Psoas muscle (tissue), 8 donors: ENCODE data around the gene MESP2. TPM values are rescaled to one million over a fixed set of nuclear protein-coding genes. Genes with fewer than 3 reads are reported as not detected.
A peak's percentile ranks its signal among the peaks of the same experiment; 100 is the strongest.

ENCODE experiments used
- ATAC-seq, 4 donors: fragments of 200-7000 bp; cut with Tn5 transposase; one replicate each; pipeline ENCODE4 v1.9.1; 2020; ENCODE audit warnings: moderate library complexity in 3 of 4, mild to moderate bottlenecking in 2 of 4
- DNase-seq, 2 donors: peaks; one replicate each; pipeline ENCODE4 v3.0.0-alpha.2; 2020
- H3K27ac ChIP-seq: fragments of 200-600 bp; one replicate; pipeline ENCODE4 v1.8.0; 2022
- H3K27me3 ChIP-seq, 3 donors: fragments of 200-600 bp in 1 of 3; one replicate each; pipeline versions ENCODE4 v1.6.1 to v1.8.0; 2013 to 2022; ENCODE audit warnings: low read length in 2 of 3, mild to moderate bottlenecking in 2 of 3, moderate library complexity in 1 of 3; ENCODE audit not compliant: insufficient read depth in 3 of 3
- H3K36me3 ChIP-seq, 2 donors: fragments of 200-600 bp in 1 of 2; one replicate each; pipeline versions ENCODE4 v1.6.1 to v1.8.0; 2013 to 2022; ENCODE audit warnings: low read depth in 1 of 2, mild to moderate bottlenecking in 1 of 2, moderate library complexity in 1 of 2; ENCODE audit not compliant: insufficient read depth in 1 of 2
- H3K4me1 ChIP-seq: fragments of 200-600 bp; one replicate; pipeline ENCODE4 v1.8.0; 2022
- H3K4me3 ChIP-seq: fragments of 200-600 bp; one replicate; pipeline ENCODE4 v1.8.0; 2022; ENCODE audit warnings: mild to moderate bottlenecking
- H3K9me3 ChIP-seq: fragments of 200-600 bp; one replicate; pipeline ENCODE4 v1.8.0; 2022
- WGBS, 3 donors: extraction: QIAGEN DNeasy Blood & Tissue Kit; methylation state at CpG; one replicate each; pipeline versions ENCODE4 v1.1.6 to v1.1.7; 2013; 5-methylcytosine and 5-hydroxymethylcytosine counted together
- intact Hi-C, 2 donors: fragments of 100-400 bp; cut with DNase I; formaldehyde crosslinking; loops; one replicate each; pipeline versions ENCODE4 v1.11.0 to v1.14.2; 2022
- polyA plus RNA-seq, 3 donors: library from polyadenylated mRNA; stranded (reverse); fragments of 200-250 nt; gene quantifications; one replicate each; pipeline ENCODE4 v1.2.3, GENCODE V29; 2013
- total RNA-seq, 4 donors: library from RNA; stranded (reverse); fragmentation: NEBNext Ultra II Directional in 2 of 4; extraction: Animal tissue kit (Norgen Biotek cat#: 25700) in 2 of 4; gene quantifications; one replicate each; pipeline versions ENCODE4 v1.2.1 to v1.2.4, GENCODE V29; 2021 to 2023
- TF ChIP-seq, protein P1 (sequence below): fragments of 200-600 bp; IDR thresholded peaks from one replicate; pipeline ENCODE4 v1.8.0; 2022; ENCODE audit warnings: antibody characterized with exemption
- donor health status: healthy with polysubstance abuse.
- donor health status: DM: no; HTN: no; CAD: no; lungs with moderate emphysema.
- donor health status: Bipolar disorder and iron deficiency.
- donor health status: healthy.
- donor health status: DM: yes; HTN: yes; CAD: no.
- donor health status: DM: no; HTN: no; CAD: no.
- donor health status: DM: no; HTN: no; CAD: no.
- donor health status: DM: yes; HTN: yes; CAD: no.

Gene MESP2
- total and polyA plus RNA-seq, 7 donors = 0.17 to 0.38 (median 0.20) TPM; not detected in 4

DNA sequence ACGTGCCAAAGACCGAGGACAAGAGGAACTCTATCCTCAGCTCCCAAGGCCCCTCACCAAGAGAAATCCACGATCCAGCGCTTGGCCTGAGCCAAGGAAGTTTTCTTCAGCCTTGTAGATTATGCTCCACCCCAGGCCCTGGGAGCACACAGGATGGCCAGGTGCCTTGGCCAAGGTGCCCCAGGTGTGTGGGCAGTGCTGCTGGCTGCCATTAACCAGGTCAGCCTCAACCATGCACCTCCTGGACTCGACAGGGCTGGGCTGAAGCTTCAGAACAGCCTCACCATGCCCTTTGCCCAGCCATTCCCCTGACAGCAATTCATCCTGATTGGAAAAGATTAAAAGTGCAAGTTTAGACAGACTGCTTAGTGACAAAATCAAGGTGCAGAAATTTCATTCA lies 14.2 kb upstream of the MESP2 start:
- 76 to 84% (median 78%) methylated on average over 5 of the region's 5 CpGs for WGBS, 3 donors
- intact Hi-C loops = loop anchor here (2.0 kb wide), 1 partner anchor 113 kb away; no protein-coding TSS in a partner anchor
- Histone ChIP-seq H3K4me1 (peaks cover 16% of the 10 kb centered on the region), H3K4me3 (no peak overlapping the region), H3K36me3 (no peaks in the 10 kb centered on the region), H3K9me3 (no peaks in the 10 kb centered on the region), H3K27ac (no peak overlapping the region), H3K27me3 (no peaks in the 10 kb centered on the region)
- ATAC-seq (no peak), DNase-seq (no peak)
- TF ChIP-seq, protein P1, sequence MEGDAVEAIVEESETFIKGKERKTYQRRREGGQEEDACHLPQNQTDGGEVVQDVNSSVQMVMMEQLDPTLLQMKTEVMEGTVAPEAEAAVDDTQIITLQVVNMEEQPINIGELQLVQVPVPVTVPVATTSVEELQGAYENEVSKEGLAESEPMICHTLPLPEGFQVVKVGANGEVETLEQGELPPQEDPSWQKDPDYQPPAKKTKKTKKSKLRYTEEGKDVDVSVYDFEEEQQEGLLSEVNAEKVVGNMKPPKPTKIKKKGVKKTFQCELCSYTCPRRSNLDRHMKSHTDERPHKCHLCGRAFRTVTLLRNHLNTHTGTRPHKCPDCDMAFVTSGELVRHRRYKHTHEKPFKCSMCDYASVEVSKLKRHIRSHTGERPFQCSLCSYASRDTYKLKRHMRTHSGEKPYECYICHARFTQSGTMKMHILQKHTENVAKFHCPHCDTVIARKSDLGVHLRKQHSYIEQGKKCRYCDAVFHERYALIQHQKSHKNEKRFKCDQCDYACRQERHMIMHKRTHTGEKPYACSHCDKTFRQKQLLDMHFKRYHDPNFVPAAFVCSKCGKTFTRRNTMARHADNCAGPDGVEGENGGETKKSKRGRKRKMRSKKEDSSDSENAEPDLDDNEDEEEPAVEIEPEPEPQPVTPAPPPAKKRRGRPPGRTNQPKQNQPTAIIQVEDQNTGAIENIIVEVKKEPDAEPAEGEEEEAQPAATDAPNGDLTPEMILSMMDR = no peak

DNA sequence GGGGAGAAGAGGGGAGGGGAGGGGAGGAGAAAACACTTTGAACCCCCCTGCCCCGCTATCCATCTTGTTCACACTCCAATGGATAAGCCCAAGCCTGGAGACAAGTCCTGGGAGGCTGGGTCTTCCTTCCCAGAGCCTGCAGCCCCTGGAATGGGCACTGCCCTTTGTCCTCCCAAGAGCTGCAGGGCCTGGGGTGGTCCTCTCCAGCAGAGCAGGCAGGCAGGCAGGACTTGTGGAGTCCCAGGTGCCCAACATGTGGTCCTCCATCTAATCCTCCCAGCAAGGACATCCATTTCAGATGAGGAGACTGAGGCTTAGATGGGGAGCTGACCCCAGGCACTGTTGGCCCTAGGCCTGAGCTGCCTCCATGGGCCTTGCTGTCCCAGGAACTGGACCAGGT lies 10.4 kb upstream of the MESP2 start:
- ATAC-seq (no peak), DNase-seq (no peak)
- Histone ChIP-seq H3K27me3 (no peaks in the 10 kb centered on the region), H3K27ac (no peak overlapping the region), H3K4me3 (no peak overlapping the region), H3K4me1 (peaks cover 28% of the 10 kb centered on the region), H3K9me3 (no peaks in the 10 kb centered on the region), H3K36me3 (no peaks in the 10 kb centered on the region)
- TF ChIP-seq, protein P1 = no peak
- intact Hi-C loops = no loop called here
- WGBS, 3 donors = 83 to 95% (median 86%) methylated on average over 1 of the region's 1 CpG

DNA sequence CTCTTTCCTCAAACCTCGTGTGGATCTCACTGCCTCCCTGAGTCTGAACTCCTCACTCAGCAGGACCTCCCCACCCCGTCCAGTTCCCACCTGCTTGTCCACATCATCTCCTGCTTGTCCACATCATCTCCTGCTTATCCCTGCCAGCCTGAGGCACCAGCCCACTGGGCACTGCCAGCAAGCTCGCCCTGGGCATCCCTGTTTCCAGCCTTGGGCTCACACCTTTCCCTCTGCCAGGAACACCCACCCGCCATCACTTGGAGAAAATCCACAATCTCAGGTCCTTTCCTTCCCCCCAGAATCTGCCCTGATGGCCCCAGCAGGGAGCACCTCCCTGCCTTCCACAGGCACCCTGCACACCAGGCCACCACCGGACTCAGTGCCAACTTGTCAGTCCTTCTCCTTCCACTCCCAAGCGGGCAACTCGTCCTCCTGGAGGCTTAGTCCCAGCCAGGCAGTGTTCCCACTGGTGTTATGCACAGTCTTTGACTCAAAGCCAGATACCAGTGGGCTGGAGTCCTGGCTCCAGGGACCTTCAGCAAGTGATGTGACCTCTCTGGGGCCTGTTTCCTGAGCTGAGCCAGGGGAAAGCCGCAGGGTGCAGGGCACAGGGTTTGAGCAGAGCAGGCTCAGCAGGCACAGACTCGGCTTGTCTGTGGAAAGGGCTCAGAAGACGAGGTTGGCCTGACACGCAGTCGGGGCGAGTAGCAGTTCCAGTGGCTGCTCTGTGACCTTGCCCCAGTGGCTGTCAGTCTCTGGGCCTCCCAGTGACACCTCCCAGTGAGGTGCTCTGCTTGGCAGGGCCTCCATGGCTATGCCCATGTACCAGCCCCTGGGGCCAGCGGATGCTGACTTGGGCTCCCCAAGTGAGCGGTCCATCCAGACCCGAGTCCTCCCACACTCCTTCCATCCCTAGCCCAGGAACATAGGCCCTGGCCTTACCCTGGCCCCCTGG lies 9.5 kb upstream of the MESP2 start:
- 56 to 65% (median 59%) methylated on average over 16 of the region's 16 CpGs for WGBS, 3 donors
- no peaks in the 10 kb centered on the region for H3K36me3 ChIP-seq
- TF ChIP-seq, protein P1 = no peak
- ATAC-seq = peak; percentile 61 to 78 (median 74)
- H3K27me3 ChIP-seq = no peaks in the 10 kb centered on the region
- no peaks in the 10 kb centered on the region for H3K9me3 ChIP-seq
- no peak overlapping the region for H3K4me3 ChIP-seq
- no peak for DNase-seq
- no peak overlapping the region for H3K27ac ChIP-seq
- peaks cover 28% of the 10 kb centered on the region for H3K4me1 ChIP-seq
- intact Hi-C loops = no loop called here

DNA sequence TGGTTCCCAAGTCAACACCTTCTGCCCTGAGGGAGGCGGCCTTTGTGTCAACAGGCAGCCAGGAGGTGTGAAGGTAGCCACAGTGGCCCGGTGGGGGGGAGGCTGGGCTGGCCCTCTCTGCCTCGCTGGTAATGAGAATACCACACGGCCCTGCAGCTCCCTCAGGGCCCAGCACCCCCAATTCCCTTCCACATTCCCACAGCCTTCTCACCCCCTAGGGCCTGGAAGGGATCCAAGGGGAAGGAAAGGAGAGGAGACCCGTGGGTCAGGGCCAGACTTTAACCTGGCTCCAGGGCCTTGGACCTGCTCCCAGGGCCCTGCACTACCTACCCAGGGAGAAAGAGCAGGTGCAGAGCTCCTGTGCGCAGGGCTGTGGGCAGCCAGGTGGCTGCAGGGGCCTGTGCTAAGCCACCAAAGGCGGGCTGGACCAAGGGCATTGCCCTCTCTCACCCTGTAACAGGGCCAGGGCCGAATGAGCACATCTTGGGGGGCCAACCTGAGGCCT lies 8.7 kb upstream of the MESP2 start:
- 68 to 71% (median 69%) methylated on average over 8 of the region's 8 CpGs for WGBS, 3 donors
- Histone ChIP-seq H3K4me1 (peaks cover 28% of the 10 kb centered on the region), H3K4me3 (no peak overlapping the region), H3K27me3 (no peaks in the 10 kb centered on the region), H3K36me3 (no peaks in the 10 kb centered on the region), H3K27ac (no peak overlapping the region), H3K9me3 (no peaks in the 10 kb centered on the region)
- TF ChIP-seq, protein P1 = no peak
- ATAC-seq = peak in 3 of 4 donors; percentile 9 to 24 (median 15)
- intact Hi-C loops = no loop called here
- DNase-seq = no peak
